HCT116 (cell line): Measurements from ENCODE around the gene DNM2. TPM values are rescaled to one million over a fixed set of nuclear protein-coding genes. Genes with fewer than 3 reads are reported as not detected.

Source experiments
- ATAC-seq: fragments of 200-7000 bp; cut with Tn5 transposase; 2 replicates; pipeline ENCODE4 v1.9.1; 2020; ENCODE audit warnings: mild to moderate bottlenecking, moderate library complexity
- BruUV-seq: library from RNA; stranded (reverse); fragments of 400-500 nt; replicated peaks from 2 replicates; lab custom pipeline; 2021; lab: Mats Ljungman, UMichigan
- CTCF ChIA-PET: fragments of 300-600 bp; sonication (Branson Sonifier 250); formaldehyde crosslinking; loops from one replicate; lab custom pipeline; 2021; ENCODE audit warnings: antibody characterized with exemption; lab: Charles Lee
- POLR2A ChIA-PET: fragments of 300-600, 350-600 bp; sonication (Branson Sonifier 250); formaldehyde crosslinking; loops from one replicate; lab custom pipeline; 2021; ENCODE audit warnings: antibody characterized with exemption; lab: Charles Lee
- RAD21 ChIA-PET, 2 experiments: fragments of 300-600 bp; sonication (Branson Sonifier 250); formaldehyde crosslinking; loops; one replicate each; lab custom pipeline; 2023; ENCODE audit warnings: low total read pairs in 2 of 2; ENCODE audit not compliant: uncharacterized antibody in 2 of 2, unreplicated experiment in 2 of 2, low non-redundant PET in 1 of 2; lab: Charles Lee
- DNase-seq: peaks from one replicate; pipeline ENCODE4 v3.0.0-alpha.2; 2010; ENCODE audit warnings: low read depth, low spot score
- H2AFZ ChIP-seq: fragments of 200-600 bp; shearing (Covaris generic), sonication (generic); 2 replicates; pipeline ENCODE4 v1.6.1; 2017; ENCODE audit warnings: low read depth, mixed run types, mixed read lengths, antibody characterized with exemption, low read length; ENCODE audit not compliant: poor library complexity, severe bottlenecking
- H3K27ac ChIP-seq: 2 replicates; pipeline ENCODE4 v1.5.1; 2012; ENCODE audit warnings: low read depth, low read length
- H3K27me3 ChIP-seq: fragments of 200-600 bp; sonication (generic); 2 replicates; pipeline ENCODE4 v1.6.1; 2016; ENCODE audit warnings: mixed run types, low read length, mixed read lengths; ENCODE audit not compliant: insufficient read depth
- H3K36me3 ChIP-seq, 2 experiments: fragments of 200-500 bp in 1 of 2; fragments of 200-600 bp in 1 of 2; sonication (Bioruptor generic) in 1 of 2; sonication (generic) in 1 of 2; 2 replicates each; pipeline versions ENCODE4 v1.5.1 to v1.6.1; 2014 to 2016; ENCODE audit warnings: low read length in 2 of 2, inconsistent platforms in 1 of 2, mixed read lengths in 1 of 2, mixed run types in 1 of 2; ENCODE audit not compliant: insufficient read depth in 2 of 2, control insufficient read depth in 1 of 2
- H3K4me1 ChIP-seq, 2 experiments: fragments of 200-600 bp in 1 of 2; sonication (generic) in 1 of 2; 2 replicates each; pipeline versions ENCODE4 v1.5.1 to v1.6.1; 2012 to 2017; ENCODE audit warnings: low read length in 2 of 2, inconsistent platforms in 1 of 2, mild to moderate bottlenecking in 1 of 2, mixed read lengths in 1 of 2, mixed run types in 1 of 2, moderate library complexity in 1 of 2; ENCODE audit not compliant: insufficient read depth in 2 of 2, control insufficient read depth in 1 of 2
- H3K4me2 ChIP-seq: fragments of 200-600 bp; sonication (generic); 2 replicates; pipeline ENCODE4 v1.6.1; 2017; ENCODE audit warnings: mixed run types, low read length, mixed read lengths
- H3K4me3 ChIP-seq, 2 experiments: fragments of 200-600 bp in 1 of 2; sonication (generic) in 1 of 2; replicated peaks in 1 of 2; 2 replicates each; pipeline ENCODE4 v1.5.1; 2011 to 2016; ENCODE audit warnings: low read length in 2 of 2, control low read depth in 1 of 2, low read depth in 1 of 2, mild to moderate bottlenecking in 1 of 2, mixed read lengths in 1 of 2, mixed run types in 1 of 2
- H3K79me2 ChIP-seq: fragments of 200-600 bp; sonication (generic); 2 replicates; pipeline ENCODE4 v1.6.1; 2017; ENCODE audit warnings: mild to moderate bottlenecking, mixed run types, low read length, moderate library complexity, mixed read lengths; ENCODE audit not compliant: insufficient read depth
- H3K9ac ChIP-seq: fragments of 200-600 bp; sonication (generic); 2 replicates; pipeline ENCODE4 v1.6.1; 2016; ENCODE audit warnings: low read length, mixed read lengths
- H3K9me2 ChIP-seq: fragments of 200-600 bp; sonication (generic), shearing (Covaris generic); 2 replicates; pipeline ENCODE4 v1.6.1; 2017; ENCODE audit warnings: mixed run types, mild to moderate bottlenecking, moderate library complexity; ENCODE audit not compliant: insufficient read depth
- H3K9me3 ChIP-seq, 2 experiments: fragments of 200-500 bp in 1 of 2; fragments of 200-600 bp in 1 of 2; sonication (Bioruptor generic) in 1 of 2; sonication (generic) in 1 of 2; 2 replicates each; pipeline ENCODE4 v1.6.1; 2014 to 2017; ENCODE audit warnings: low read length in 2 of 2, mixed read lengths in 2 of 2, inconsistent platforms in 1 of 2, low read depth in 1 of 2, mild to moderate bottlenecking in 1 of 2, mixed run types in 1 of 2, moderate library complexity in 1 of 2; ENCODE audit not compliant: control insufficient read depth in 1 of 2, insufficient read depth in 1 of 2
- H4K20me1 ChIP-seq: fragments of 200-600 bp; sonication (generic), shearing (Covaris generic); 2 replicates; pipeline ENCODE4 v1.6.1; 2017; ENCODE audit warnings: mixed run types, mild to moderate bottlenecking, moderate library complexity; ENCODE audit not compliant: insufficient read depth
- ATF3 ChIP-seq: IDR thresholded peaks from 2 replicates; pipeline ENCODE4 v1.6.1; 2012
- CTCF ChIP-seq, 3 experiments: fragments of 200-600 bp in 1 of 3; sonication (generic) in 1 of 3; IDR thresholded peaks in 2 of 3; conservative IDR thresholded peaks in 1 of 3; 2 replicates each; pipeline ENCODE4 v1.5.1; 2012 to 2017; ENCODE audit warnings: low read depth in 2 of 3, low read length in 2 of 3, antibody characterized with exemption in 1 of 3, borderline replicate concordance in 1 of 3, control low read depth in 1 of 3, mild to moderate bottlenecking in 1 of 3, mixed read lengths in 1 of 3, mixed run types in 1 of 3, moderate library complexity in 1 of 3; ENCODE audit not compliant: insufficient read depth in 1 of 3
- ELF1 ChIP-seq: IDR thresholded peaks from 2 replicates; pipeline ENCODE4 v1.6.1; 2012; ENCODE audit warnings: low read depth, borderline replicate concordance
- REST ChIP-seq: IDR thresholded peaks from 2 replicates; pipeline ENCODE4 v1.6.1; 2012; ENCODE audit warnings: low read depth
- intact Hi-C: fragments of 100-400 bp; cut with micrococcal nuclease; formaldehyde crosslinking; loops from 2 replicates; pipeline ENCODE4 v1.10.0; 2022
- total RNA-seq: library from RNA; stranded (reverse); gene quantifications from one replicate; pipeline ENCODE4 v1.2.1, GENCODE V29; 2021; ENCODE audit not compliant: unreplicated experiment

DNM2 gene
- total RNA-seq, 1 experiment from 2014 or later, result 183 TPM

GRCh38 chr19:10817291-10818038 is 99.6 kb downstream of the DNM2 start:
- H2AFZ ChIP-seq, result no peak overlapping the region
- H3K36me3 ChIP-seq, result peaks cover 0 to 6% of the 10 kb centered on the region in 2 experiments; a peak in 3 of 4 replicates
- DNase-seq (no peak), ATAC-seq (no peak)
- no peak overlapping the region for H3K27ac ChIP-seq
- no peak overlapping the region for H3K9ac ChIP-seq
- H3K27me3 ChIP-seq, result no peaks in the 10 kb centered on the region
- CTCF ChIA-PET, result interaction anchor here (1.0 kb wide), 1 partner anchor 47 kb away, joined by 3 read pairs; no protein-coding TSS in a partner anchor
- no peaks in the 10 kb centered on the region for H3K79me2 ChIP-seq
- H3K4me3 ChIP-seq, result no peak overlapping the region
- no TSS peak for BruUV-seq
- no peak overlapping the region for H3K4me2 ChIP-seq
- no peaks in the 10 kb centered on the region for H3K9me2 ChIP-seq
- no peaks in the 10 kb centered on the region for H4K20me1 ChIP-seq
- TF ChIP-seq REST (no peak), ELF1 (no peak), ATF3 (no peak), CTCF (IDR thresholded peaks at IDR 0.05 in 2 of 3, conservative IDR thresholded peaks at IDR 0.05 in 1 of 3; ENCODE audit: borderline replicate concordance in 1 of 3, insufficient read depth in 1 of 3, low read depth in 2 of 3, low read length in 2 of 3) (no peak)
- intact Hi-C loops, result no loop called here
- RAD21 ChIA-PET, result no interaction called here
- no peaks in the 10 kb centered on the region for H3K9me3 ChIP-seq
- H3K4me1 ChIP-seq, result peaks cover 9 to 11% of the 10 kb centered on the region in 2 experiments
- POLR2A ChIA-PET, result no interaction called here
